Stimulated activated CD4-positive, alpha-beta T cell treated with anti-CD3 and anti-CD28 coated beads, Interleukin-1b, Interleukin-23, amount 100 ng/mL, for 24 hours (primary cell): Measurements from ENCODE around the gene KPTN.
"Not testable (repeated sequence)": the region's sequence is repeated elsewhere in the genome, so short reads cannot be mapped to it uniquely, and the experiment has no call there.

Experiments
- DNase-seq, 4 experiments: peaks; one replicate each; pipeline ENCODE4 v3.0.0-alpha.2; 2020; ENCODE audit warnings: low read depth in 4 of 4, low spot score in 1 of 4

KPTN gene

GRCh38 chr19:47492137-47492533, 8.1 kb upstream of the KPTN start:
- no peak for DNase-seq

DNA sequence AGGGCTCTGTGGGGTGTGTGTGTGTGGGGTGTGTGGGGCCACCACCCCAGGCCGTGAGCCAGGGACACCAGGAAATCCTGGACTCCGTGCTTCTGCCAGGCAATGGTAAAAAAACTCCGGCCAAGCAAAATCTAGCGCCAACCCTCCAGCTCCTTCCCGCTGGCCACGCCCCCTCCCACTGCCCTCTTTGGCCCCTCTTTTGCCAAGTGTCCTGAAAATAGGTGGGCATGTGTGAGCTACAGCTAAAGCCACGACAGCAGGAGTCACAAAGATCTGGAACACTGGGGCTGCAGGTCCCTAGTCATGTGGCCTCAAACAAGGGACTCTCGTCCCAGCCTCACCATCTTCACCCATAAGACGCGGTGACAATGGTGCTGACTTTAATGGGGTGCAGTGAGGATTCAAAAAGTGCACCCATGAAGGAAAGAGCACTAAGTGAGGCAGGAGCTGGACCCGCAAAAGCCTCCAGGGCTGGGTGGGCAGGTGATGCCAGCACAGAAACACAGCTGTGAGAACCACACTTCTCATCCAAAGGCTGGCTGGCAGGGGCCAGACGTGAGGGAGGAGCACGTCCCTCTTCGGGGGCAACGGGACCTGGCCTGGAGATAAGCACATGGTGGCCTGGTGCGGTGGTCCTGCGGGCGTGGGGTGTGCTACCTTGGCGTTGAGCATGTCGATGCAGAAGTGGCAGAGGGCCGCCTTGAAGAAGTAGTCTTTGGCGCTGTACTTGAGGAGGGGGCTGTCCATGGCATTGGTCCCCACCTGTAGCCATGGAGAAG, 7.5 kb upstream of the KPTN start:
- no peak for DNase-seq

GRCh38 chr19:47490847-47491246, 6.8 kb upstream of the KPTN start:
- no peak for DNase-seq

GRCh38 chr19:47490031-47490430, 6.0 kb upstream of the KPTN start:
- no peak for DNase-seq

GRCh38 chr19:47489072-47489914, 5.3 kb upstream of the KPTN start:
- no peak for DNase-seq

- no peak for DNase-seq
Observed at GRCh38 chr19:47487551-47488515, 3.8 kb upstream of the KPTN start.

DNA sequence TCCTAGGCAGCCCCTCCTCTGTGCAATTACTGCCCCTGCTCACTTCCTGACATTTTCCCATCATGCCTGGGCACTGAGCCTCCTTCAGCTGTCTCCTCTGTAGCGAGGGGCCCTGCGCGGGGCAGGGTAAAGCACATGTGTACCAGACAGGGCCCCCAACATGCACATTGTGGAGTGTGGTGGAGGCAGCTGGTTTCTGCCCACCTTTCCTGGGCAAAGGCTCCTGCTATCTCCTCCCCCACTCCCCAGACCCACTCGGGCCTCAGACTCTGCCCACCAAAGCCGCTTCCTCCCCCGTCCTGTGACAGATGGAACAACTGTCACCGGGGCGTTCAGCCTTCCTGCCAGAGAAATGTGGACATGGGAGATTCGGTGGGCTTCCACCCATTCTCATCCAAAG, 2.9 kb upstream of the KPTN start:
- no peak for DNase-seq

- not testable (repeated sequence) for DNase-seq
Observed at GRCh38 chr19:47486220-47486619, 2.2 kb upstream of the KPTN start.

DNA sequence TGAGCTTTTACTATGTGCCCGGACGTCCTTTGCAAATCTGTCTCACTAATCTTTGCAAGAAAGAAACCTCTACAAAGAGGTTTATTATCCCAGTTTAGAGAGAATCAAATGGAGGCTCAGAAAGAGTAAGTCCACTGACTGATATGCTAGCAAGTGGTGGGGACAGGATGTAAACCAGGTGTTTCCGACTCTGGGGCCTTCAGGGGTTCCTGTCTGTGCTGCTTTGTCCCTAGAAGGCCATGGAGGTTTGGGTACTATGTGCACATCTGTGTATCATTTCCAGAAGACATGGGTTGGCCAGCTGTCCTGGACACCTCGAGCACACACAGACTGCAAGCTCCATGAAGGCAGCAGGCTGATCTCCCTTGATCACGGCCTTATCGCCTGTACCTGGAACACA, 1.2 kb upstream of the KPTN start:
- DNase-seq = no peak

DNA sequence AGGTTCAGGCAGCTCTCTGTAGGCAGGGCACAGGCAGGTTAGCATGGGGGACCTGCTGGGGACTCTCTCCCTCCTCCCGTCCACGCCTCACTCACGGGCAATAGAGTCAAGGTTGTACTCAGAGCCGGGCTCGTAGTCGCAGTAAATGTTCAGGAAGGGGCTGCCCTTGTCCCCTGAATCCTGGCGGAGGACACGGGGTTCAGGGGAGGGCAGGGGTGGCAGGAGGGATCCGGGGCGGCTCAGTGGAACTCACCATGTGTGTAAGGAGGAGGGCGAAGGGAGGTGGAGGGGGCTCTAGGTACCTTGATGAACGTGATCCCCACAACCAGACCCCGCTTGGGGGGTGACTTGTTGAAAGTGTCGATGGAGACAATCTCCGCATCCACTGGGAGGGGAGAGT, 819 bp downstream of the KPTN start:
- no peak for DNase-seq

DNA sequence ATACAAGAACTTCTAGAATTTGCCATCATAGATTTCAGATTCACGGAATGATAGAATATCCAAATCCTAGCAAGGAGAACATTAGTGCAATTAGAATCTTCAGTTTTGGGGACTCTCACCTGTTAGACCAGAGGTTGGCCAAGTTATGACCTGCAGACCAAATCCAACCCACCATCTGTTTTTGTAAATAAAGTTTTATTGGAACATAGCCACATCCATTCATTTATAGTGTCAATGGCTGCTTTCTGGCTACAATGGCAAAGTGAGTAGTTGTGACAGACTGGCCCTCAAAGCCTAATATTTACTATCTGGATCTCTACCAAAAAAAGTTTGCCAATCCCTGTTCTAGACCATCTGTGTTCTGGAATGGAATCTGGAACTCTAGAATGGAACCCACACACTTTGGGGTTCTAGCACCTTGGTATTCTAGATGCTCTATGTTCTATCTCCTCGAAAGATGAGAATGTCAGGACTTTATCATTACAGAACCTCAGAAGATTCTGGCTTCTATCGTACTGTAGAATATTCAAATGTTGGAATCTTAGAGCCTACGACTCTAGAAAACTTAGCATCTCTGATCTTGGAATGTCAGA, 2.5 kb downstream of the KPTN start:
- no peak for DNase-seq

DNA sequence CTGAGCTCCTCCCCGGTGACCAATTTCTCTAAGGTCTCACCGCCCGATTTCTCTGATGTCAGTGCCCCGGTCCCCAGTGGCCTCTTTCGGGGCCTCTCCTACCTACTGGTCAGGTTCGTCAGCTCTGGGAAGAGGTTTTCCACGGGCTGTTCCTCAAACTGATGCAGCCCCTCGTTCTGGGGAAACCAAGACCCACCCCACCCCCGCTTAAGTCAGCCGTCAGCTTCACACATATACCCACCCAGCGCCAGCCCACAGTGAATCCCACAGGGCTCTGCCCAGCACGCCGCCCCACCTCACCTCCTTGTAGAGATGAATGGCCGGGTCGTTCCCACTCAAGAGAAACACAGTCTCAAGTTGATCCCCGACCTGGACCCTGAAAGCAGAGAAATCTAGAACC, 3.4 kb downstream of the KPTN start:
- no peak for DNase-seq

GRCh38 chr19:47479701-47480503, 4.1 kb downstream of the KPTN start:
- no peak for DNase-seq

GRCh38 chr19:47476438-47476972, 7.5 kb downstream of the KPTN start:
- DNase-seq = no peak

DNA sequence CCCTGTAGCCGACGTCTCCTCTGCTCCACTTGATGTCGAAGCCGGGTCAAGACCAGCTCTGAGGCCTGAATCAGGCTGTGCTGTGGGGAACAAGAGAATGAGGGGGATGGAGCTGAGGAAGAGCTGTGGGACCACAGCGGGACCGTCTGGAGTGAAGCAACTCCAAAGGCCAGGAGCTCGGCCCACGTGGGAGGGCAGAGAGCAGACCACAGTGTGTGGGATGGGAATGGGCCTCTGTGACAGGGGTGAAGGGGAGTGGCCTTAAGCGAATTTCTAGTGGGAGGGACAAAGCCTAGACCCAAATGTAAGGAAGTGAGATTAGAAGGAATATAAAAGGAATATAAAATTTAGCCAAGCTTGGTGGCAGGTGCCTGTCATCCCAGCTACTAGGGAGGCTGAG, 8.6 kb downstream of the KPTN start:
- no peak for DNase-seq

- DNase-seq = no peak
Observed at GRCh38 chr19:47473336-47473735, 10.7 kb downstream of the KPTN start.

DNA sequence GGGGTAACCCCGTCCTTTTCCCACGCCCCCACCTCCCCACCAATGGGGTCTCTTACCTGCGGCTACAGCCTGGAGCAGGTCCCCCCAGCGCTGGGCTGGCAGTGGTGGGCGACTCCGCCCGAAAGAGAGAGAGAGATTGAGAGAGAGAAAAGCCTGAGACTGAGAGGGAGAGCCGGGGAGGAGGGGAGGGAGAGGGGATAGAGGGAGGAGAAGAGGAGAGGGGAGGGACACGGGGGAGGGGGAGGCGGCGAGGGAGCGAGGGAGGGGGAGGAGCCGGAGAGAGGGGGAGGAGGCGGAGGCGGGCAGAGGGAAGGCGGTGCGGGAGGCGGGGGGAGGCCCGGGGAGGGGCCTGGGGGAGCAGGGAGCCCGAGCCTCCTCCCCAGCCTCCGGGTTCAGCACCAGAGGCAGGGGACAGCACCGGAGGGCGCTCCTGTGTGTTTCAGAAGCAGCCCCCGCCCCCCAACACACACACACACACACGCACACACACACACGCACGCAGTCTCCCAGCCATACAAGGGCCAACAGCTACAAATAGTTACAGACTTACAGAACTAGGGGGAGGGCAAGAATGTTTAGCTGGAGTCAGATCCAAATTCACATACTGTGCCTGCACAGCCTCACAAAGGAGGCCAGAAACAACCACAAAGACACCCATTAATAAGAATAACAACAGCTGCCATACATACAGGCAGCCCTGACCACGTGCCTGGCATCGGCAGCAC, 12.1 kb downstream of the KPTN start, which contains the start of gene SLC8A2:
Gene SLC8A2 (minus strand): TSS at position 161 of the 725 bp plus-strand sequence. CDS start 5,490 bp downstream, outside the sequence.
- DNase-seq = peak in 3 of 4 experiments; percentile 25 to 40 (median 36)

DNA sequence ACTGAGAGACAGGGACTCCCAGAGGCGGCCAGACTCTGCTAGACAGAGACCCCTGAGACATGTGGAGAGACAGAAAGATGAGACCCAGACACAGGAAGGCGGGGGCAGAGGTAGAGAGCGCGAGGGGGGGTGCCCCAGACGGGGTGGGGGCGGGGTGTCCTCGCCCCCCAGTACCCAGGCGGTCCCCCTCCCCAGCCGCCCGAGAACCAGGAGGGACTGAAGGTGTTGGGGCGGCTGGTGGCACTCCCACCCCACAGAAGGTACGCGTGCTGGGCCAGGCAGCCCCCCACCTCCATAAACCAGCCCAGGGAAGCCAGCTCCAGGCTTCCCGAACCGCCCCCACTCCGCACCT, 12.7 kb downstream of the KPTN start:
- no peak for DNase-seq
